Measurements from ENCODE around the gene MRPL20. TPM values are rescaled to one million over a fixed set of nuclear protein-coding genes. Genes with fewer than 3 reads are reported as not detected.
A peak's percentile ranks its signal among the peaks of the same experiment; 100 is the strongest.

Gene MRPL20
- total and polyA plus RNA-seq, 4 donors: 47.8 to 170 (median 74.0) TPM

- H3K9ac ChIP-seq (ENCODE audit: low read depth in 1 of 2, low read length in 2 of 2): no peak within 1 kb of the TSS
- H3K9me3 ChIP-seq (ENCODE audit: control insufficient read depth in 4 of 4, low read length in 3 of 4): no peaks in the 10 kb centered on the region
- no peak within 1 kb of the TSS for H3K27ac ChIP-seq (ENCODE audit: low read depth in 1 of 2, low read length in 2 of 2)
- DNase-seq (ENCODE audit: low spot score): no peak
- H3K4me3 ChIP-seq (ENCODE audit: low read depth in 1 of 3, low read length in 3 of 3): peak within 1 kb of the TSS in 1 of 3 donors; percentile 49
- TF ChIP-seq HNF4A (conservative IDR thresholded peaks at IDR 0.05) (no peak), NR2F2 (IDR thresholded peaks at IDR 0.05) (no peak), SP1 (IDR thresholded peaks at IDR 0.05) (no peak), MAX (IDR thresholded peaks at IDR 0.05) (no peak), TAF1 (conservative IDR thresholded peaks at IDR 0.05) (no peak), HNF4G (IDR thresholded peaks at IDR 0.05) (no peak), RXRA (IDR thresholded peaks at IDR 0.05) (no peak), FOXA1 (IDR thresholded peaks at IDR 0.05) (no peak), YY1 (IDR thresholded peaks at IDR 0.05) (no peak), ZBTB33 (IDR thresholded peaks at IDR 0.05) (no peak), EGR1 (IDR thresholded peaks at IDR 0.05; ENCODE audit: low read depth in 2 of 2) (no peak), RAD21 (IDR thresholded peaks at IDR 0.05) (no peak), GABPA (IDR thresholded peaks at IDR 0.05 in 1 of 2, conservative IDR thresholded peaks at IDR 0.05 in 1 of 2) (no peak), JUND (IDR thresholded peaks at IDR 0.05) (no peak)
- TF ChIP-seq, protein P1, sequence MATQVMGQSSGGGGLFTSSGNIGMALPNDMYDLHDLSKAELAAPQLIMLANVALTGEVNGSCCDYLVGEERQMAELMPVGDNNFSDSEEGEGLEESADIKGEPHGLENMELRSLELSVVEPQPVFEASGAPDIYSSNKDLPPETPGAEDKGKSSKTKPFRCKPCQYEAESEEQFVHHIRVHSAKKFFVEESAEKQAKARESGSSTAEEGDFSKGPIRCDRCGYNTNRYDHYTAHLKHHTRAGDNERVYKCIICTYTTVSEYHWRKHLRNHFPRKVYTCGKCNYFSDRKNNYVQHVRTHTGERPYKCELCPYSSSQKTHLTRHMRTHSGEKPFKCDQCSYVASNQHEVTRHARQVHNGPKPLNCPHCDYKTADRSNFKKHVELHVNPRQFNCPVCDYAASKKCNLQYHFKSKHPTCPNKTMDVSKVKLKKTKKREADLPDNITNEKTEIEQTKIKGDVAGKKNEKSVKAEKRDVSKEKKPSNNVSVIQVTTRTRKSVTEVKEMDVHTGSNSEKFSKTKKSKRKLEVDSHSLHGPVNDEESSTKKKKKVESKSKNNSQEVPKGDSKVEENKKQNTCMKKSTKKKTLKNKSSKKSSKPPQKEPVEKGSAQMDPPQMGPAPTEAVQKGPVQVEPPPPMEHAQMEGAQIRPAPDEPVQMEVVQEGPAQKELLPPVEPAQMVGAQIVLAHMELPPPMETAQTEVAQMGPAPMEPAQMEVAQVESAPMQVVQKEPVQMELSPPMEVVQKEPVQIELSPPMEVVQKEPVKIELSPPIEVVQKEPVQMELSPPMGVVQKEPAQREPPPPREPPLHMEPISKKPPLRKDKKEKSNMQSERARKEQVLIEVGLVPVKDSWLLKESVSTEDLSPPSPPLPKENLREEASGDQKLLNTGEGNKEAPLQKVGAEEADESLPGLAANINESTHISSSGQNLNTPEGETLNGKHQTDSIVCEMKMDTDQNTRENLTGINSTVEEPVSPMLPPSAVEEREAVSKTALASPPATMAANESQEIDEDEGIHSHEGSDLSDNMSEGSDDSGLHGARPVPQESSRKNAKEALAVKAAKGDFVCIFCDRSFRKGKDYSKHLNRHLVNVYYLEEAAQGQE (IDR thresholded peaks at IDR 0.05): no peak
- TF ChIP-seq, protein P2, sequence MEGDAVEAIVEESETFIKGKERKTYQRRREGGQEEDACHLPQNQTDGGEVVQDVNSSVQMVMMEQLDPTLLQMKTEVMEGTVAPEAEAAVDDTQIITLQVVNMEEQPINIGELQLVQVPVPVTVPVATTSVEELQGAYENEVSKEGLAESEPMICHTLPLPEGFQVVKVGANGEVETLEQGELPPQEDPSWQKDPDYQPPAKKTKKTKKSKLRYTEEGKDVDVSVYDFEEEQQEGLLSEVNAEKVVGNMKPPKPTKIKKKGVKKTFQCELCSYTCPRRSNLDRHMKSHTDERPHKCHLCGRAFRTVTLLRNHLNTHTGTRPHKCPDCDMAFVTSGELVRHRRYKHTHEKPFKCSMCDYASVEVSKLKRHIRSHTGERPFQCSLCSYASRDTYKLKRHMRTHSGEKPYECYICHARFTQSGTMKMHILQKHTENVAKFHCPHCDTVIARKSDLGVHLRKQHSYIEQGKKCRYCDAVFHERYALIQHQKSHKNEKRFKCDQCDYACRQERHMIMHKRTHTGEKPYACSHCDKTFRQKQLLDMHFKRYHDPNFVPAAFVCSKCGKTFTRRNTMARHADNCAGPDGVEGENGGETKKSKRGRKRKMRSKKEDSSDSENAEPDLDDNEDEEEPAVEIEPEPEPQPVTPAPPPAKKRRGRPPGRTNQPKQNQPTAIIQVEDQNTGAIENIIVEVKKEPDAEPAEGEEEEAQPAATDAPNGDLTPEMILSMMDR (IDR thresholded peaks at IDR 0.05; ENCODE audit: low read depth, low read length, missing input control): no peak
- no peaks in the 10 kb centered on the region for H3K36me3 ChIP-seq (ENCODE audit: control insufficient read depth in 4 of 4, insufficient read depth in 3 of 4, low read depth in 1 of 4, low read length in 3 of 4)
- H3K27me3 ChIP-seq (ENCODE audit: control insufficient read depth in 4 of 4, insufficient read depth in 4 of 4, low read length in 3 of 4): no peaks in the 10 kb centered on the region
- peaks cover 0 to 8% (median 3%) of the 10 kb centered on the region in 4 donors for H3K4me1 ChIP-seq (ENCODE audit: control insufficient read depth in 4 of 4, insufficient read depth in 4 of 4, low read length in 3 of 4)
- WGBS: 89% methylated on average over 18 of the region's 18 CpGs
These were observed 14.2 kb upstream of the MRPL20 start, which contains the start of gene ANKRD65 for GRCh38 chr1:1421147-1421906. Gene ANKRD65 (minus strand): TSS chr1:1421276. CDS start chr1:1421005, 271 bp downstream.

All from liver (tissue), 9 donors.